Right ventricle myocardium superior (tissue), 1 donor: Measurements from ENCODE around the gene DCLK2. TPM values are rescaled to one million over a fixed set of nuclear protein-coding genes. Genes with fewer than 3 reads are reported as not detected.
"Not testable (repeated sequence)": the region's sequence is repeated elsewhere in the genome, so short reads cannot be mapped to it uniquely, and the experiment has no call there.

ENCODE experiments used
- ATAC-seq: fragments of 200-7000 bp; cut with Tn5 transposase; one replicate; pipeline ENCODE4 v1.9.1; 2020; ENCODE audit warnings: mild to moderate bottlenecking; ENCODE audit not compliant: poor library complexity
- DNase-seq: peaks from one replicate; pipeline ENCODE4 v3.0.0-alpha.2; 2020
- intact Hi-C: fragments of 100-400 bp; cut with DNase I; formaldehyde crosslinking; loops from one replicate; pipeline ENCODE4 v1.11.2; 2022
- total RNA-seq: library from RNA; stranded (reverse); fragmentation: NEBNext Ultra II Directional; extraction: Animal tissue kit (Norgen Biotek cat#: 25700); gene quantifications from one replicate; pipeline ENCODE4 v1.2.1, GENCODE V29; 2021
- donor health status: DM: no; HTN: yes; CAD: no; lungs with severe emphysema.

DCLK2 gene
- total RNA-seq, 1 donor from 2014 or later, result 19.9 TPM

DNA sequence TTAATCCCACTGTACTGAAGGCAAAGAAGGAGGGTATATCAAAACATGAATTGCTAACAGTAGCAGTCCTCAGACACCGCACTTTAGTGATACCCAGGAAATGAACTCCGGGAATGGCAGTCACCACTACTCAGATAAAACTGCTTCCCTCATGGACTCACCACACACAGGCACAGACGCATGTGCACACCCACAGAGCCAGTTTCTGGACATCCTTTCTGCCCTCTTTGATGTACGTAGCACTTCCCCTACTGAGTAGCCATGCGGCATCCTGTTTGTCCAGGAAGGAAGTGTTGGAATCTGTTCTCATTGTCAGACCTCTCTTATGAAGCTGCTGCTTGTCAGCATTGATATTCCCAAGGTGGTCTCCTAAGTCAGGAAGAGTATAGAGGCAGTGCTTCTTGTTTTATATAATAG is 95.7 kb downstream of the DCLK2 start:
- intact Hi-C loops, result no loop called here
- DNase-seq (no peak), ATAC-seq (peak; percentile 34)

DNA sequence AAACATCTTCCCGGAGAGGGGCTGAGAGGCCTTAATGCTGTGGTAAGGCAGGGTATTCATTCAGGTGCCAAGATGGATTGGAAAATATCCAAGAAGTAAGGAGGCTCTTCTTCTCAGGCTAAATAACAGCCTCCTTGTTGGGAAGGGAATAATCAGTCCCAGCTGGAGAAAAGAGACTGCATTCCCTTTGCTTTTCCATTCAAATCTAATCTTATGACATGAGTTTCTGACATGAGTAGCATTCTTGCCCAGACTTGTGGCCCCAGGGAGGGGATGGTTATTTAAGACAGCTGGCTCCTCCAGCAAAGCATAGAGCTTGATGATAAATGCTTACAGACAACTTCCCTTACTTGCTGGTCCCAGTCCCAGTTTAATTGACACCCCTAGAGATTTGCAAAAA is 98.3 kb downstream of the DCLK2 start:
- ATAC-seq, result peak; percentile 77
- intact Hi-C loops, result no loop called here
- DNase-seq, result peak; percentile 55

DNA sequence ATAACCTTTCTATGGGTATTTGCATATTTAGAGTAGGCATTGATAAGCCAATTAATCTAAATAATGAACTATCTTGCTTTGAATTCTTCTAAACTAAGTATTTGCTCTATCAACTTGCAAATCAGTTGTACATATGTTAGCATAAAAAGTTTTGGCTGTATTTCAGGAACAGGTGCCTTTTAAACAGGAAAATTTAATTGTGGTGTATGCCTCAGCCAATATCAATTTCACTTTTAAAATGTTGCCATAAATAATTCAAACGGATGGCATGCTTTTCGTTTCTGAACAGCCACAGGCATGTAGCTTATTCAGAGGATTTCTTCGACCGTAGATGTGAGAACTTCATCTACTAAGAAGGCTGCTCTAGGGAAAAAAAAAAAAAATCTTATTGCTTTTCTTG is 99.9 kb downstream of the DCLK2 start:
- intact Hi-C loops, result no loop called here
- DNase-seq (no peak), ATAC-seq (no peak)

DNA sequence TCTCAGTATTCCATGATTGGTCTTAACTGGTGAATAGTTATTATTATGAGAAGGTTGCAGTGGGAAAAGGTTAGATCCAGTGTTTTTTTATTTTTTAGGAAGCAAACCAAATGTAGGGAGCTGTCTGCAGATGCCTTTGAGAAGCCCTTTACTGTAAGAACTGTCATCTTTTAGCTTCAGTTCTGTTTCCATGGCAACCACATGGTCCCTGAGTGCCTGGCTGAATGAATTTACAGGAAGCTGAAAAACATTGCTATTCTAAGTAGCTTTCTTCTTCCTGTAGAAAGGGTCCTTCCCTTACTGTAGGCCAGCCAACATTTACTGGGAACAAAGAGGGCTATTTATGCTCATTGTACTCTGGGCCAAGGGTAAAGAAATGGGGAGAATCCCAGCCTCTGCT is 103.3 kb downstream of the DCLK2 start:
- DNase-seq, result no peak
- intact Hi-C loops, result no loop called here
- no peak for ATAC-seq

DNA sequence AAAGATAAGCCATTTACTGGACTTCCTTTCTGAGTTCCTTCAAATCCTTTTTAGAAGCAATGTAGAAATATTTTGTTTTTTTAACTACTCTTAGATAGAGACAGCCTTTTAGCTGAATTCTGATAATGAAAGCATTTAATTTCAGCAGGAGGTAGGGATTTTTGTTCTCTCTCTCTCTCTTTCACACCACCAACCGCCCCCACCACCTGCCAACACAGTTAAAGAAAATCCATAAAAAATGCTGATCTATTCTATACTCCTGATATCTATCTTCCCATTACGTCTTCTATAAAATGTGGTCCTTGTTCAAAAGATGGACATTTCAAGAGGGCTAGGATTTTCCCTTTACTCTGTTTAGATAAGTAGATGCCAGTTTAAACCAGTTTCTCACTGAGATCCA is 104.5 kb downstream of the DCLK2 start:
- ATAC-seq (no peak), DNase-seq (no peak)
- intact Hi-C loops, result no loop called here

DNA sequence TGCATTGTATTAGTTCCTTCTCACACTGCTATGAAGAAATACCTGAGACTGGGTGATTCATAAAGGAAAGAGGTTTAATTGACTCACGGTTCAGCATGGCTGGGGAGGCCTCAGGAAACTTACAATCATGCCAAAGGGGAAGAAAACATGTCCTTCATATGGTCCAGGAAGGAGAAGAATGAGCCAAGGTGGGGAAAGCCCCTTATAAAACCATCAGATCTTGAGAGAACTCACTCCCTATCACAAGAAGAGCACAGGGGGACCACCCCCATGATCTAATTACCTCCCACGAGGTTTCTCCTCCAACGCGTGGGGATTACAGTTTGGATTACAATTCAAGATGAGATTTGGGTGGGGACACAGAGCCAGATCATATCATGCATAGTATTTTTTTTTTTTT is 106.8 kb downstream of the DCLK2 start:
- DNase-seq, ATAC-seq, intact Hi-C loops: not testable (repeated sequence)

DNA sequence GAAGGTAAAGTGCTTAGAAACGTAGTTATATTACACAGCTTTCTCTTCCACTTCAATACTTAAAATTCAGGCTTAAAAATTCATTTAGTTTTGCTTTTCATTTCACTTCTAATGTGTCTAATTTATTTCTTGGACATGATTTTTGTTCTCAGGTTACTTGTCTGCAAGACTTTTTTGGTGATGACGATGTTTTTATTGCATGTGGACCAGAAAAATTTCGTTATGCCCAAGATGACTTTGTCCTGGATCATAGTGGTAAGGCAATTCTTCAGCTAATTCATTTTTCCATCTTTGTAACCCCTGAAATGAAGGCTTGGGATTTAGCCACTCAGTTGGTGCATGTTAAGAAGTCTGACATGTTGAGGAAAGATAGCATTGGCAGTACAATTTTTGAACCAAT is 114.7 kb downstream of the DCLK2 start:
- no peak for ATAC-seq

DNA sequence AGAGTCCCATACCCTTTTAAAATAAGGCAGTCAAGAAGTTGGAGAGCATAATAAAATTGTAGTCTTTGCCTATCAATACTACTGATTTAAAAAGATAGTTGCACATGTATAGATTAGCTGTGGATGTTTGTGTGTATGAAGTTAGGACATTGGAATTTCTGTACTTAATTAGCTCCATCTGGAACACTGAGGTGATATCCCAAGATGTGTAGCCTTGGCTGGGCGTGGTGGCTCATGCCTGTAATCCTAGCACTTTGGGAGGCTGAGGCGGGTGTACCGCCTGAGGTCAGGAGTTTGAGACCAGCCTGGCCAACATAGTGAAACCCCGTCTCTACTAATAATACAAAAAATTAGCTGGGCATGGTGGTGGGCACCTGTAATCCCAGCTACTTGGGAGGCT is 119.0 kb downstream of the DCLK2 start:
- DNase-seq, ATAC-seq, intact Hi-C loops: not testable (repeated sequence)

More for the DNA sequence above, 114.7 kb downstream of the DCLK2 start:
- intact Hi-C loops, result no loop called here
- DNase-seq, result no peak

DNA sequence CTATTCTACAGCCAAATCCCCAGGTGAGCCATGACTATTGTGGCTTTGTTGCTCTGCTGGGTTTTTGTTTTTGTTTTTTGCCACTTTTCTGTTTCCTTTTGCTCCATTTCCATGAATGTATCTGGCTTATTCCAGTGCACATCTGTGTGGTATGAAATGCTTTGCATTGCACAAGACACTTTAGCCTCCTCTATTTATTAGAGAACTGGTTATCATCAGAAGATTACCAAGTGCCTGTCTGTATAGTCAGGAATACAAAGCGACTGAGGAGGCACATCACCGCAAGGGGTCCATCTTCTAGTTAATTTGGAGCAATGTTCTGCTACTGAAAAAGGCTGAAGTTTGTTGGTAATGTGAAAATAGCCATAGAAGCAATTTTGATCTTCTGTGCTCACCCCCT is 120.8 kb downstream of the DCLK2 start:
- ATAC-seq, result no peak
- no peak for DNase-seq
- intact Hi-C loops, result no loop called here

DNA sequence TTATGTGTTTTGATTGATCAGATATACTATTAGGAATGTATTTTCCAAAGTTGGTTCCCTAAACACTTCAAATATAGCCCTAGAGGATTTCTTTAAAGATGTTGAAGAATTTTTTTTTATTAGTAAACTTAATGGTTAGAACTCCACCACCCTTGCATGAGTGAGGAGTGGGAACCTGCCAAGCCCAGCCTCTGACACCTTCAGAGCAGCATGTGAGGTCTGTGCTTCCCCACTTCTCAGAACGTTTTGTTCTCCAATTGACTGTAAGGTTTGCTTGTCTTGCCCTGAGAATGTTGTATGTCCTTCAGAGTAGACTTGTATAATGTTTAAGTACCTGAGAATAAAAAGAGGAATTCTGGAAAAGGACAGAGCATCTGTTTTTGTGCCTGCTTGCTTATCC is 126.8 kb downstream of the DCLK2 start:
- intact Hi-C loops, result loop anchor here (5.0 kb wide), 2 partner anchors 128 to 193 kb away; partner anchors contain the start of gene DCLK2
- ATAC-seq (peak; percentile 54), DNase-seq (no peak)

DNA sequence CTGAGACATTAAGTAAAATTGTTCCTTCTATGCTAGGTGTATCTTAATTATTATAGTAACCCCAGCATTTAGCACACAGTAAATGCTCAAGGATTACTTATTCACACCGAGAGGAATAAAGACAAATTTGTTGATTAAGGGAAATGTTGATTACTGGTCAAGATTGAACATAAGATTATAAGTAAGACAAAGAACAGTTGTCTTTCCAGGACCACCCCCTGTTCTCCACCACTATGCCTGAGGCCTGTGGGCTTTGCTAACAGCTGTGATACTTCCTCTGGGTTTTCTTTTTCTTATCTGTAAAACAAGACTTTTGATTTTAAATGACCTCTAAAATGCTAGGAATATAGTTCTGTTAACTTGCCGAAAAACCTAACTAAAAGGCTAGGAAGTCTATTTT is 128.0 kb downstream of the DCLK2 start:
- DNase-seq (no peak), ATAC-seq (no peak)
- intact Hi-C loops, result loop anchor here (5.0 kb wide), 2 partner anchors 129 to 194 kb away; partner anchors contain the start of gene DCLK2

DNA sequence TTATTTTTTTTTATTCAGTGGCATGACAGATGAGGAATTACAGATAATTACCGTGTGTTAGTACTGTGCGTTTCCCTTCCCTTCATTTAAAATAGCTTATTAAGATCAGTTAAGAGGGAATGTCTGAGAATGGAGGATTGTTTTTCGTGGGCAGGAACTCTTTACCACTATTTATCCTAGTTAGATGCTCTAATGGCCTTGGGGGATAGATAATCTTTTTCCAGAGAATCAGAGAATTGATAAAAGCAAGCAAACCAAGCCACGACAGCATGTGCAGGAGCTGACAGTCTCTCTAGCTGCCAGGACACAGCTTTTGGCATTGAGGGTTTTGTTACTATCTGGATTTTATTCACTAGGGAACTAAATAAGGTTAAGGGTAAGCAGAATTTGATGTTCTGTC is 128.7 kb downstream of the DCLK2 start:
- no peak for ATAC-seq
- intact Hi-C loops, result loop anchor here (5.0 kb wide), 2 partner anchors 130 to 195 kb away; partner anchors contain the start of gene DCLK2
- no peak for DNase-seq

DNA sequence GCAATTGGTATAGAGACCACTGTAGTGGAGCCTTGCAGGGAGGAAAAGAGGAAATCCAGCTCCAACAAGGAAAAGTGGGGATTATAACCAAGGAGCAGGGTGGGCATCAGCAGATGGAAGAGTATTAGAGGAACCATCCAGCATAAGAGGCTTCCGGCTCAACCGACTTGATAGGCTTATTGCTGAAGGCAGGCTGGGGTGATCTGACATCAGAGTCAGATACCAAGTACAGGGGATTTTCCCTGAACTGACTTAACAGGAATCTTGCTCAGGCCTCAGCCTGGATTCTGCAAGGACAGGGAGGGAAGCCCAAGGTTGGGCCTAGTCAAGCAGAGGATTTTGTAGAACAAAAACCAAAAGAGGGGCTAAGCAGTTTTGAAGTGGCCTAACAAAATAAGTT is 129.6 kb downstream of the DCLK2 start:
- DNase-seq, result no peak
- intact Hi-C loops, result loop anchor here (5.0 kb wide), 2 partner anchors 131 to 196 kb away; partner anchors contain the start of gene DCLK2

DNA sequence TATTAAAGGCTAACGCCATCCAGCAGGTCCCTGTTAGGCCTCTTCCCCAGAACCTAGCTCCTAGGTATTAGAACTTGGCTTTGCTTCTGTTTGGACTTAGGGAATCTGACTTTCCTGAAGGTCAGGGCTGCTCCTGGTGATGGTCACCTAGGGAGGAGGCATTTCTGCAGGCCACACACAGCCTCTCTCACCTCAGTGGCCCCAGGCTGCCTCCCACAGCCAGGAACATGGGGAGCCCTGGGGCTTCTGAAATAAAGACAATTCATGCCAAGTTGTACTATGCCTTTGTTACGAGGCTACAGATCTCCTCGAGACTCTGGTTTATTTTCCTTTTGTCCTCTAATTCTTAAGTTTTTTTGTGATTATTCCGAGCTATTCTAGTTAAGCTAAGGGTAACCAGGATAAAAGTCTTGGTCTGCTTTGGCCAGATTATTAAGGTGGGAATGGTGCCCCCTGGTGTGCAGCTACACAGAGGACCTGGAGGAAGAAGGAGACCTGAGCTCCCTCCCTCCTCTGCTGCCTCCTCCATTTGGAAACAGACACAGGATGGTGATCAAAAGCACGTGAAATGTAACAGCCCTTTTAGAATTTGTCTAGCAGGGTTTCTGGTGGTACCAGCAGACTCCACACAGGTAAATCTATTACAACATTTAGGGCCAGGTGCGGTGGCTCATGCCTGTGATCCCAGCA is 131.0 kb downstream of the DCLK2 start:
- DNase-seq (peak; percentile 76), ATAC-seq (peak; percentile 78)
- intact Hi-C loops, result loop anchor here (5.0 kb wide), 2 partner anchors 132 to 197 kb away; partner anchors contain the start of gene DCLK2

More for the DNA sequence above, 129.6 kb downstream of the DCLK2 start:
- no peak for ATAC-seq

DNA sequence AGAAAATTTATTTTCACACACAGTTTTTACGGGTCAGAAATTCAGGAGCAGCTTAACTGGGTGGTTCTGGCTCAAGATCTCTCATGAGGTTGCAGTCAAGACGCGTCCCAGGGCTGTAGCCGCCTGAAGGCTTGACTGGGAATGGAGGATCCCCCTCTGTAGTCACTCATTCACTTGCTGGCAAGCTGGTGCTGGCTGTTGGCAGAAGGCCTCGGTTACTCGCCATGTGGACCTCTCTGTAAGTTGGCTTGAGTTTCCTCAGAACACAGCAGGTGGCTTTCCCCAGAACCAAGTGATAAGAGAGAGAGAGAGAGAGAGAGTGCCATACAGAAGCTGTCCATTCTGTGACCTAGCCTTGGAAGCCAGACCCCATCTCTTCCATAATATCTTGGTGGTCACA is 132.8 kb downstream of the DCLK2 start:
- intact Hi-C loops, result no loop called here
- DNase-seq (no peak), ATAC-seq (peak; percentile 30)

DNA sequence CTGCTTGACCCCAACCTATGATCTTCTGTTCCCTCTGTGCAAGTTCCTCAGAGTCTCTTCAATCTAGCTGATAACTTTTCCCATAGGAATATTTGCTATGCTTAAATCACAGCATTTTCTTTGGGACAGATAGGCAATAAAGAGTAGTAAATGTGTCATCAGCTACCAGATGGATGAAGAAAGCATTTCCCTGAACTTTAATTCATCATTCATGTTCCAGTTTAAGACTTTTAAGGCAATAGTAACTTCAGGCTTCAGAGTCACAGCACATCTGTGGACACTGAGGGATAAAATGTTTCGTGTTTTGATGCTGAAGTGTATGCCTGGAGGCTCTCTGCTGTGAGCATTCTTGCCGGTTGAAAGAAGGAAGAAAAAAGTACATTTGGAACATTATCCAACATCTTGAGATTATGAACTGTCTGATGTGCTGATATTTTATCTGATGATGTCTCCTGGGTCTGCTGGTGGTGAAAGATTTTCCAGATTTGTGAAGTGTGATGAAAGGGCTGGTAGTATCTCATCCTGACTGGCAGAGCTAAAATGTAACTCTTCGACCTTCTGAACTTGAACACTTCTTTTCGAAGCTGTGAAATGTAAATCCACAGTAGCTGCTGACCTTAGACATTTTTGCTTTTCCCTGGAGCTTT is 133.7 kb downstream of the DCLK2 start:
- ATAC-seq (no peak), DNase-seq (no peak)
- intact Hi-C loops, result no loop called here

DNA sequence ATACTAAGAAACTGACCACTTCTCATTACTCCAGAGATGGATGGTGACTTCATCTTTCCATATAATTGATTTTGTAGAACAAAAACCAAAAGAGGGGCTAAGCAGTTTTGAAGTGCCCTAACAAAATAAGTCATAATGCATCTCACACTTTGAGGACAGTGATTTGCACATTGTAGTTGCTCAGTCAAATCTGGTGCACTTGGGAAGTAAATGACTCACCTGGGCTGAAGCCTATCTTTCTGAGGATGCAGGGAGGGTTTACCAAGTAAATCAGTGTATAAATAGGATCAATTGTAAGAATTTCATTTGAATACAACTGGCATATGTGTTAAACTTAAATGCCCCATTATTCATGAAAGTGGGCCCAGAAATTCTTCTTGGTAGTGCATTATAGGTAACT is 134.2 kb downstream of the DCLK2 start:
- no peak for DNase-seq
- no peak for ATAC-seq
- intact Hi-C loops, result no loop called here

DNA sequence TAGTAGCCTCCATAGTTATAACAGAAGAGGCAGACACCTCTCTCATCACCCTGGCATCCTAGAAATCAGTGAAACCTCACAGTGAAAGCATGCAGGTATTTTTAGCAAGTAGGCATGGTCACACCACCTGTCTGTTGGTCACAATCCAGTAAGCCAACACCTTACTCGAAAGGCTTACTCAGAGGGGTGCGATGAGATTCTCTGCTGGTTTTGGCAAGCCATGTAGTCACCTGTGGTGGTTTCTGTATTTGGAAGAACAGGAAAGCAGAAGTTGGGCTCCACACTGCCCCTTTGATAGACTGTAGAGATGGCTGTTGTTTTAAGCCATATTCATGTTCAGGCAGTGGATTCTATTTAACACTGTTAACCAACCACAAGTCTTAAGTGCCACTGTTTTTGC is 134.7 kb downstream of the DCLK2 start:
- intact Hi-C loops, result no loop called here
- no peak for DNase-seq
- no peak for ATAC-seq

DNA sequence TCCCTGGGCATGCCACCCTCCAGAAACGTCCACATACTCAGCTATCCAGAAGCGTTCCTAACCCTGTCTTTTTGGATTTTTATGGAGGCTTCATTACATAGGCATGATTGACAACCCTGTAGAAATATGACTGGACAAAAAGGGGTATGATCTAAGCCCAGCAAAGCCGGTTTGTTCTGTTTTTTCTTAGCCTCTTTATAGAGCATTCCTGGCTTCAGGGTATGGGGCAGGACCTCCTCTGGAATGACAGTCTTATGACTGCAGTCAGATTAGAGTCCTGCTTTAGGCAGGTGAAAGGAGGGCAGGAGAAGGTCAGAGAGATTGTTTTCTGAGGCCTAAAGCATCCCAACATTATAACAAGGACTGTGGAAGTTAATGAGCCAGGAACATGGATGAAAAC is 137.4 kb downstream of the DCLK2 start:
- ATAC-seq (no peak), DNase-seq (no peak)
- intact Hi-C loops, result no loop called here

DNA sequence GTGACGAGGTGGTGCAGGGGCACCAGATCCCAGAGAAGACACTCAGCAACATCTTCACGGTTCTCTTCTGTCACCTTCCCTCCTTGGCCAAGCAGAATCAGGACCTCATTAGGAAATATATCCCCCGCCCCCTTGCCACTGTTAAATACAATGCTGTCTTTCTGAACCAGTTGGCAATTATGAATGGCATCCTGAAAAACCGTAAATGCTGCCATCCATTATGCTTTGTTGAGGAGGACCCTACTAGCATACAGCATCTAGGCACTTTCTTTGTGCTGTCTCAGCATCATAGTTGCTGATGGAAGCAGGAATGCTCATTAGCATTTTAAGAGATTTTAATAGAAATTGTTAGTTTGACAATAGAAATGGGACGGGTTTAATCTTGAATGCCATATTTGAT is 138.5 kb downstream of the DCLK2 start:
- no peak for DNase-seq
- intact Hi-C loops, result no loop called here
- ATAC-seq, result no peak
